Measurements from ENCODE around the gene TFIP11. TPM values are rescaled to one million over a fixed set of nuclear protein-coding genes. Genes with fewer than 3 reads are reported as not detected.

Gene TFIP11
- total RNA-seq, 4 donors from 2014 or later: 6.1 to 32.5 (median 18.1) TPM

GRCh38 chr22:26474682-26475081, 37.6 kb downstream of the TFIP11 start:
- H3K36me3 ChIP-seq: no peaks in the 10 kb centered on the region
- TF ChIP-seq CTCF (IDR thresholded peaks at IDR 0.05) (no peak), POLR2A (IDR thresholded peaks at IDR 0.05) (no peak)
- H3K27me3 ChIP-seq: no peaks in the 10 kb centered on the region
- H3K4me3 ChIP-seq: no peak overlapping the region
- H3K27ac ChIP-seq: no peak overlapping the region
- intact Hi-C loops (cut with DNase I; ENCODE audit: low total_unique reads): no loop called here
- no peaks in the 10 kb centered on the region for H3K9me3 ChIP-seq
- peaks cover 0 to 7% of the 10 kb centered on the region in 2 donors for H3K4me1 ChIP-seq
- no peak for DNase-seq

- H3K27me3 ChIP-seq: no peaks in the 10 kb centered on the region
- no peak for DNase-seq
- H3K9me3 ChIP-seq: no peaks in the 10 kb centered on the region
- no peaks in the 10 kb centered on the region for H3K4me1 ChIP-seq
- H3K4me3 ChIP-seq: no peak overlapping the region
- TF ChIP-seq CTCF (IDR thresholded peaks at IDR 0.05): no peak
- TF ChIP-seq POLR2A (IDR thresholded peaks at IDR 0.05): no peak
- intact Hi-C loops (cut with DNase I; ENCODE audit: low total_unique reads): no loop called here
- H3K27ac ChIP-seq: no peak overlapping the region
- H3K36me3 ChIP-seq: no peaks in the 10 kb centered on the region
Observed at GRCh38 chr22:26471522-26471921, 40.8 kb downstream of the TFIP11 start.

- Histone ChIP-seq H3K4me1 (no peaks in the 10 kb centered on the region), H3K4me3 (no peak overlapping the region), H3K9me3 (no peaks in the 10 kb centered on the region), H3K36me3 (no peaks in the 10 kb centered on the region), H3K27me3 (no peaks in the 10 kb centered on the region), H3K27ac (no peak overlapping the region)
- DNase-seq: no peak
- intact Hi-C loops (cut with DNase I; ENCODE audit: low total_unique reads): no loop called here
- TF ChIP-seq POLR2A (IDR thresholded peaks at IDR 0.05) (no peak), CTCF (IDR thresholded peaks at IDR 0.05) (no peak)
Observed at GRCh38 chr22:26470807-26471206, 41.5 kb downstream of the TFIP11 start.

GRCh38 chr22:26466196-26466595, 46.1 kb downstream of the TFIP11 start:
- Histone ChIP-seq H3K9me3 (no peaks in the 10 kb centered on the region), H3K27ac (no peak overlapping the region), H3K4me3 (no peak overlapping the region), H3K36me3 (no peaks in the 10 kb centered on the region), H3K27me3 (no peaks in the 10 kb centered on the region), H3K4me1 (no peaks in the 10 kb centered on the region)
- intact Hi-C loops (cut with DNase I; ENCODE audit: low total_unique reads): no loop called here
- DNase-seq: no peak
- no peak for TF ChIP-seq CTCF (IDR thresholded peaks at IDR 0.05)
- no peak for TF ChIP-seq POLR2A (IDR thresholded peaks at IDR 0.05)

GRCh38 chr22:26464312-26464711, 48.0 kb downstream of the TFIP11 start:
- intact Hi-C loops (cut with DNase I; ENCODE audit: low total_unique reads): no loop called here
- DNase-seq: no peak
- H3K27ac ChIP-seq: no peak overlapping the region
- H3K27me3 ChIP-seq: no peaks in the 10 kb centered on the region
- no peaks in the 10 kb centered on the region for H3K4me1 ChIP-seq
- no peaks in the 10 kb centered on the region for H3K9me3 ChIP-seq
- H3K4me3 ChIP-seq: no peak overlapping the region
- no peaks in the 10 kb centered on the region for H3K36me3 ChIP-seq
- TF ChIP-seq POLR2A (IDR thresholded peaks at IDR 0.05) (no peak), CTCF (IDR thresholded peaks at IDR 0.05) (no peak)
